Omental fat pad (tissue), 4 donors: Measurements from ENCODE around the gene MRPL28. TPM values are rescaled to one million over a fixed set of nuclear protein-coding genes. Genes with fewer than 3 reads are reported as not detected.

ENCODE experiments used
- ATAC-seq: fragments of 150-250 bp; one replicate; pipeline ENCODE4 v1.9.1; 2016; ENCODE audit warnings: mild to moderate bottlenecking, moderate library complexity; ENCODE audit not compliant: low FRiP score
- DNase-seq: peaks from one replicate; pipeline ENCODE4 v3.0.0-alpha.2; 2019; ENCODE audit warnings: low spot score
- total RNA-seq, 4 donors: library from RNA; depleted of rRNA; stranded (reverse); fragments of >200 nt; gene quantifications; one replicate each; pipeline ENCODE4 v1.1.0, GENCODE V29; 2016
- TF ChIP-seq, protein P1 (sequence below), 3 donors: fragments of 450-650 bp; IDR thresholded peaks; one replicate each; pipeline ENCODE4 v1.5.1; 2016 to 2017; ENCODE audit warnings: antibody characterized with exemption in 3 of 3, mild to moderate bottlenecking in 3 of 3, moderate library complexity in 2 of 3

MRPL28 gene
- total RNA-seq, 4 donors from 2014 or later, result 53.3 to 58.2 (median 53.9) TPM

DNA sequence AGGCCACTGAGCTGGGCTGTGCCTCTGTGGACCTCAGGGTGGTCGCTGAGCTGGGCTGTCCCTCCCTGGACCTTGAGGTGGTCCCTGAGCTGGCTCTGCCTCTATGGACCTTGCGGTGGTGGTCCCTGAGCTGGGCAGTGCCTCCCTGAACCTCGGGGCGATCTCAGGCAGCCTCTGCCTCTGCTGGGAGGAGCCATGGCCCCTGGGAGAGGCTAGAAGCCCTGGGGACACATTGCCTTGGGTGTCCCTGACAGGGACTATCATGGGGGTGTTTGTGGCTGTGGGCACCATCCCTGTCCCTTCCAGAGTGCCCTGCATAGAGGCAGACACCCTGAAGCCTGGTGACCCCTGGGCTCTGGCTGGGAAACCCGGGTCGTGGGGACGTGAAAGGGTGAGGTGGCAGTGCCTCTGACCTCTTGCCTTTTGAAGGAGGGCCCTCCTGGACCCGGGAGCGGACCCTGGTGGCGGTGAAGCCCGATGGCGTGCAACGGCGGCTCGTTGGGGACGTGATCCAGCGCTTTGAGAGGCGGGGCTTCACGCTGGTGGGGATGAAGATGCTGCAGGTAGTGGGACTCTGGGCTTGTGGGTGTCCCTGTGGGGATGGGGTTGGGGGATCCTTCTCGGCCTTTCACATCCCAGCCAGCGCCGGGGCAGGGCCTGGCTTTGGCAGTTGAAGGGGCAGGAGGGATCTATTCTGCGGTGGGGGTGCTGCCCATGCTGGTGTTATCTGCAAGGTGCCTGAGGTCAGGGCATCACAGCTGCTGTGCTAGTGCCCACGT lies 28.4 kb upstream of the MRPL28 start:
- ATAC-seq, result no peak
- TF ChIP-seq, protein P1, sequence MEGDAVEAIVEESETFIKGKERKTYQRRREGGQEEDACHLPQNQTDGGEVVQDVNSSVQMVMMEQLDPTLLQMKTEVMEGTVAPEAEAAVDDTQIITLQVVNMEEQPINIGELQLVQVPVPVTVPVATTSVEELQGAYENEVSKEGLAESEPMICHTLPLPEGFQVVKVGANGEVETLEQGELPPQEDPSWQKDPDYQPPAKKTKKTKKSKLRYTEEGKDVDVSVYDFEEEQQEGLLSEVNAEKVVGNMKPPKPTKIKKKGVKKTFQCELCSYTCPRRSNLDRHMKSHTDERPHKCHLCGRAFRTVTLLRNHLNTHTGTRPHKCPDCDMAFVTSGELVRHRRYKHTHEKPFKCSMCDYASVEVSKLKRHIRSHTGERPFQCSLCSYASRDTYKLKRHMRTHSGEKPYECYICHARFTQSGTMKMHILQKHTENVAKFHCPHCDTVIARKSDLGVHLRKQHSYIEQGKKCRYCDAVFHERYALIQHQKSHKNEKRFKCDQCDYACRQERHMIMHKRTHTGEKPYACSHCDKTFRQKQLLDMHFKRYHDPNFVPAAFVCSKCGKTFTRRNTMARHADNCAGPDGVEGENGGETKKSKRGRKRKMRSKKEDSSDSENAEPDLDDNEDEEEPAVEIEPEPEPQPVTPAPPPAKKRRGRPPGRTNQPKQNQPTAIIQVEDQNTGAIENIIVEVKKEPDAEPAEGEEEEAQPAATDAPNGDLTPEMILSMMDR (IDR thresholded peaks at IDR 0.05), result no peak
- no peak for DNase-seq

DNA sequence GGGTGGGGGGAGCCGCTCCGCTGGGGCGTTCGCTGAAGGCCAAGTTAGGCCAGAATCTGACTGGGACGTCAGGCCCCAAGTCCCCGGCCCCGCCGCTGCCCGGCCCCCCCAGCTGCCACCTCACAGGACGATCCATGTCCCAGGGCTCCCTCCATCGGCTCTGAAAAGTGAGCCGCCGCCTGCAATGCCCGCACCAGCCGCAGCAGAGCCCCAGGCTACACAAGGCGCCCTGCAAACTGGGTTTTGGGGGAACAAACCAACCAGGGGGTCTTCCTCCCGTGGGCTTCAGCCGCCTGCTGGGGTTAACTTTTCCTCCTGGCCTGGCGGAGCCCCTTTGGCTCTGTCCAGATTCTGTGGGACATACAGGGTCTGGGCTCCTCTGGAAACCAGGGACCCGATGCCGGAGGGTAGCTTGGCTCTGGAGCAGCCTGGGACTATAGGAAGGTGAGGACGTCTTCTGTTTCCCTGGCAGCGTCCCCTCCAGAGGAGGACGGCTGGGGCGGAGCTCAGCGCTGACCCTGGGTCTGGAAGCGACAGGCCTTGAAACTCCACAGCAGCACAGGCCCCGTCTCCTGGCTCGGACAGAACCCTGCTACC lies 27.5 kb upstream of the MRPL28 start:
- TF ChIP-seq, protein P1 (IDR thresholded peaks at IDR 0.05), result no peak
- ATAC-seq (no peak), DNase-seq (no peak)

DNA sequence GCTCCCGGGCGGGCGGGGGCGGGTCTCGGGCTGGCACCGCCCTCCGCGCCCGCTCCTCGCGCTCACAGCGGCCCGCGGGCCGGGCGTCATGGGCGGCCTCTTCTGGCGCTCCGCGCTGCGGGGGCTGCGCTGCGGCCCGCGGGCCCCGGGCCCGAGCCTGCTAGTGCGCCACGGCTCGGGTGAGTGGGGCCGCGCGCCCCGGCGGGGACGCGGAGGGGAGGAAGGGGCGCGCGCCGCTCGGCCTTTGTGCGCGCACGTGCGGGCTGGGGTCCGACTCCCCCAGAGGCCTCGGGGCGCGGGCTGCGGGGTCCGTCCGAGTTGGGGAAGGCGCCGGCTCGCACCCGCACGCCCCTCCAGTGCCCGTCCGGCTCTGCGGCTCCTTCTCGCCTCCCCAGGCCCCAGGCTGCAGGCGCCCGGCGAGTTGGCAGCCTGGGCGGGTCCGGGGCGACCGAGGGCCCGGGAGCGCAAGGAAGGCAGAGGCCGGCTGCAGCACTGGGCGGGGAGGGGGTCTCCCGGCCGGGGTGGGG lies 26.9 kb upstream of the MRPL28 start, which contains the start of gene NME4:
Gene NME4, plus strand, starts transcription at position 65 of the 527 bp plus-strand sequence. Its CDS starts 24 bp downstream, at position 89.
- DNase-seq (no peak), ATAC-seq (no peak)
- TF ChIP-seq, protein P1 (IDR thresholded peaks at IDR 0.05), result no peak

DNA sequence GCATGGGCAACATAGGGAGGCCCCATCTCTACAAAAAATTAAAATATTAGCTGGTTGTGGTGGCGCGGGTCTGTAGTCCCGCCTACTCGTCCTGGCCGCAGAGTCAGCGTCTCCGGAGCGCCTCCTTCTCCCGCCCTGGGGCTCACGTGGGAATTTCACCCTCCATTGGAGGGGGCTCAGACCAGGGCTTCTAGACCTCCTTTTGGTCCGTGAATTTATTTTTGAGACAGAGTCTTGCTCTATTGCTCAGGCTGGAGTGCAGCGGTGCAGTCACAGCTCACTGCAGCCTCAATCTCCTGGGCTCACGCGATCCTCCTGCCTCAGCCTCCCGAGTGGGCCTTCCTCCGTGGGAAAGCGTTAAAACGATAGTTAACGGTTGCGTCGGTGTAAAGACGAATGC lies 26.3 kb upstream of the MRPL28 start:
- peak; percentile 22 for ATAC-seq
- DNase-seq, result no peak

DNA sequence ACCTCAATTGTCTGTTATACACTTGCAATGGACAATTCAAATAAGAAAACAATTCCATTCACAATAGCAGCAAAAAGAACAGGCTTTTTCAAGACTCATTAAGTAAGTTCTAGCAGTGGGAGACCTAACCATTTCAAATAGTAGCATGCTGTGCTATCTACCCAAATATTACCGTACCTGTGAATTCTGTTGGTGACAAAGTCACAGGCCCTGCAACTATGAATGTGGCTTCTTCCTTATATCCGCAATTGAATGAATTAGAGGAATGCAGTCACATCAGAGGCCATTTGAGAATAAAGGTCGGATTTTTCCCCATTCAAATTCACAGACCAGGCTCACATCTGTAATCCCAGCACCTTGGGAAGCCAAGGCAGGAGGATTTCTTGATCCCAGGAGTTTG lies 25.9 kb upstream of the MRPL28 start:
- TF ChIP-seq, protein P1 (IDR thresholded peaks at IDR 0.05), result no peak
- DNase-seq (no peak), ATAC-seq (no peak)

More for the DNA sequence above, 26.3 kb upstream of the MRPL28 start:
- TF ChIP-seq, protein P1 (IDR thresholded peaks at IDR 0.05), result no peak

DNA sequence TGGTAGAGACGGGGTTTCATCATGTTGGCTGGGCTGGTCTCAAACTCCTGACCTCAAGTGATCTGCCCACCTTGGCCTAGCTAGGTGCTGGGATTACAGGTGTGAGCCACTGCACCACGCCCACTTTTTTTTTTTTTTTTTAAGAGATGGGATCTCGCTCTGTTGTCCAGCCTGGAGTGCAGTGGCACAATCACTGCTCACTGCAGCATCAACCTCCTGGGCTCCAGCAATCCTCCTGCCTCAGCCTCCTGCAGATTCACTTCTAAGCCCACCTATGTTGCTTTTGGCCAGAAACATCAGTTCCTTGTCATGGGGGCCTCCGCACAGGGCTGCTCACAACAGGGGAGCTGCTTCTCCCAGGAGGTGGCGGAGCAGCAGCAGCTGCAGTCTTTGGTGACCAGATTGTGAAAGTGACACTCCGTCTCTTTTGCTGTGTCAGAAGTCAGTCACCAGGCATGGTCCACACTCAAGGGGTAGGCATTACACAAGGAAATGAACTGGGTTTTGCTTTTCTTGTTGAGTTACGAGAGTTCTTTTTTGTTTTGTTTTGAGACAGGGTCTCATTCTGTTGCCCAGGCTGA lies 22.2 kb upstream of the MRPL28 start:
- ATAC-seq (no peak), DNase-seq (no peak)
- TF ChIP-seq, protein P1 (IDR thresholded peaks at IDR 0.05), result no peak
